Measurements from ENCODE around the gene NPAS3.

NPAS3 gene

DNA sequence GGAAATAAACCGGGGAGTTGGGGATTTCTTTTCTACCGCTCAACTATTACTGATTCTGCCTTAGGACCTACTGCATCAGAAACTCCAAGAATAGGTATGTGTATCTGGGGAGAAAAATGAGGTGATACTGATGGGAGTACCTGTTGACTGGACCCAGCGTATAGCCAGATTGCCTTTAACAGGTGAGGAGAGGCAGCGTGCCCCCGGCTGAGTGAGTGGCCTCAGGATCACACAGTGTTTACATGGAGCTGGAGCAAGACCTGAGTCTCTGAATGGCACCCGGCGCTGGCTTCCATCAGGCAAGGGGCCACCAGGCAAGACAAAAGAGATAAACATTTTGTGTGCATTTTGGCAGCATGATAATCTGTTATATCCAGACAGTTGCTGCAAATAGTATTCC, 516.0 kb downstream of the NPAS3 start:
- no peak for DNase-seq

GRCh38 chr14:33455654-33456345, 517.1 kb downstream of the NPAS3 start:
- no peak for DNase-seq

- DNase-seq: no peak
Observed at GRCh38 chr14:33457021-33457420, 518.3 kb downstream of the NPAS3 start.

- DNase-seq: no peak
Observed at GRCh38 chr14:33457617-33458016, 518.9 kb downstream of the NPAS3 start.

DNA sequence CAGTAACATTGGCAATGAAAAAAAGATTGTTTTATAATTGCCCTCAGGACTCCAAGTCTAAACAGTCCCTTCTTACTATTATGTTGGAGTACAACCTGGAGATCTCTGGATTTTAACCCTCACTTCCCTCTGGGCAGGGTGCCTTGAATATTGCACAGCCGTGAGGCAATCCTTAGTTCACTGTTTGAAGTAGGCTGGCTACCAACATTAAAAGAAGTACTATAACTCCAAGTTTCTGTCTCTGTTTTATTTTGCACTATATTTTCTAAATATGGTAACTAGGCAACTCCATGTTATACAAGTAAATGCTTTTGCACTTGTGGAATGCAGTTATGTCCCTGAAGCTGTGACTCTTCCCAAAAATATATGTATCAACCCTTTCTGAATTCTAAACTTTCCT, 521.5 kb downstream of the NPAS3 start:
- no peak for DNase-seq

GRCh38 chr14:33461036-33461435, 522.4 kb downstream of the NPAS3 start:
- DNase-seq: no peak

GRCh38 chr14:33463731-33464130, 525.1 kb downstream of the NPAS3 start:
- no peak for DNase-seq

GRCh38 chr14:33464254-33464962, 525.7 kb downstream of the NPAS3 start:
- DNase-seq: no peak

DNA sequence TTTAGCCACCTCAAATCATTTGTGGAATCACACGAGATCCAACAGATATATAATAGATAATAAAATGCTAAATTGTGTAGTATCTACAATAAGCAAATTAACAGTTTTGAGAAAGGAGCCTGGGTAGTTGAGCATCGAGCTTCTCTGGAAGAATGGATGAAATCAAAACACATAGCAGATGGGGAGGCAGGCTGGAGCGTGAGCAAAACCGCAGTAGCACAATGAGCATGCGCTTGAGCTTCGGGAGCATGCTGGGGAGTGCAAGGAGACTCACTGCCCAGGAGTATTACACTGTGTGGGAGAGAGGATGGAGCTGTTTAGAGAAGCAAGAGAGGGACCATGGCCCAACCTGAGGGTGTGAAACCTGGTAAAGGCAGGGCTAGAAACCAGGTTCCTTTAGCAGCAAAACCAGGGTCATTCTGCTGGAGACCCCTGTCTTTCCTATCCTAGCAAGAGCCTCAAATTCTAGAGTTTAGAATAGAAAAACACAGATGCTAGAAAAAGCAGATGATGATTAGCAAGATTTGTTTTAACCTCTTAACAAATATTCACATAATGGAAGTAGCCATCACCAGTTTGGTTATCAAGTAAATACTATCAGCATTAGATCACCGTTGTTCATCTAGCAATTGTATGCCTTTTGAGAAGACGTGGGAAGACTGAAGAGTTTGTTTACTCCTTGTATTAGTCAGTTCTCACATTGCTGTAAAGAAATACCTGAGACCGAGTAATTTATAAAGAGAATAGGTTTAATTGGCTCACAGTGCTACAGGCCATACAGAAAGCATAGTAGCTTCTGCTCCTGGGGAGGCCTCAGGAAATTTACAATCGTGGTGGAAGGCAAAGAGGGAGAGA, 527.4 kb downstream of the NPAS3 start:
- DNase-seq: no peak

- no peak for DNase-seq
Observed at GRCh38 chr14:33467971-33468370, 529.3 kb downstream of the NPAS3 start.

DNA sequence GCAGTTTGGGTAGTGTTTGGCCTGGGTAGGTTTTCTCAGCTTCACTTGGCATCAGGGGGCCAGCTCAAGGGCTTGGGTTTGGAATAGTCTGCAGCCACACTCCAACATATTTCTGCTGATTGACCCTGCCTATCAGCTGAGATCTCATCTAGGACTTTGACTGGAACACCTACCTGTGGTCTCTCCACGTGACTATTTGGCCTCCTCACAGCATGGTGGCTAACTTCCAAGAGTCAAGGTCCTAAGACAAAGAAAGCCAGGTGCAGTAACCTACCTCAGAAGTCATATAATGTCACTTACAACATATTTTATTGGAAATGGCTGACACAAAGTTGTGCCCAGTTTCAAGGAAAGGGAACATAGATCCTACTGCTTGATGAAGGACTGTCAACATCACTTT, 531.2 kb downstream of the NPAS3 start:
- no peak for DNase-seq

DNA sequence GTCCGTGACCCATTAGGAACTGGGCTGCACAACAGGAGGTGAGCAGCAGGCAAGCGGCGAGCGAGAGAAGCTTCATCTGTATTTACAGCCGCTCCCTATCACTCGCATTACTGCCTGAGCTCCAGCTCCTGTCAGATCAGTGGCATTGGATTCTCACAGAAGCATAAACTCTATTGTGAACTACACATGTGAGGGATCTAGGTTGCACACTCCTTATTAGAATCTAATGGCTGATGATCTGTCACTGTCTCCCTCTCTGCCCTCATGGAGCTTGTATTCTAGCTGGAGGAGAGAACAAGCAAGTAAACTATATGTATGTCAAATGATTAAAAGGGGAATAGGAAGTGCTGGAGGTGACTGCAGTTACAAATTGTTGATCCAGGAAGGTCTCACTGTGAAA, 533.1 kb downstream of the NPAS3 start:
- no peak for DNase-seq

DNA sequence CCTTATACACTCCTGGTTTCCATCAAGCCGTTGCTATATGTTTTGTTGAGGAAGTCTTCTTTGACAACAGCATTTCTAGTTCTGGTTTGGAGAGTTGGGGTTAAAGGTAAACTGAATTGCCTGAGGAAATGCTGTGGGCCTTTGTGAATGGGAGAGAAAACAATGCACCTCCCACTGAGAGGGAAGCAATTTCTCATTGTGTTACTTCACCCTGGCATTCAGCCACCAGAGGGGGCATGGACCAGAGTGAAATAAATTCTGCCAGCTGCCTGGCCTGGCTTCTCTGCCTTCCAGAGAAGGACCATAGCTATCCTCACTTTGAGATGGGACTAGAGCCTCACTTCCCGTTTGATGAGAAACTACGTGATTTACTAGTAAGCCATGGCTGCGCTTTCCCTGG, 536.9 kb downstream of the NPAS3 start:
- no peak for DNase-seq

GRCh38 chr14:33477797-33478196, 539.1 kb downstream of the NPAS3 start:
- no peak for DNase-seq

DNA sequence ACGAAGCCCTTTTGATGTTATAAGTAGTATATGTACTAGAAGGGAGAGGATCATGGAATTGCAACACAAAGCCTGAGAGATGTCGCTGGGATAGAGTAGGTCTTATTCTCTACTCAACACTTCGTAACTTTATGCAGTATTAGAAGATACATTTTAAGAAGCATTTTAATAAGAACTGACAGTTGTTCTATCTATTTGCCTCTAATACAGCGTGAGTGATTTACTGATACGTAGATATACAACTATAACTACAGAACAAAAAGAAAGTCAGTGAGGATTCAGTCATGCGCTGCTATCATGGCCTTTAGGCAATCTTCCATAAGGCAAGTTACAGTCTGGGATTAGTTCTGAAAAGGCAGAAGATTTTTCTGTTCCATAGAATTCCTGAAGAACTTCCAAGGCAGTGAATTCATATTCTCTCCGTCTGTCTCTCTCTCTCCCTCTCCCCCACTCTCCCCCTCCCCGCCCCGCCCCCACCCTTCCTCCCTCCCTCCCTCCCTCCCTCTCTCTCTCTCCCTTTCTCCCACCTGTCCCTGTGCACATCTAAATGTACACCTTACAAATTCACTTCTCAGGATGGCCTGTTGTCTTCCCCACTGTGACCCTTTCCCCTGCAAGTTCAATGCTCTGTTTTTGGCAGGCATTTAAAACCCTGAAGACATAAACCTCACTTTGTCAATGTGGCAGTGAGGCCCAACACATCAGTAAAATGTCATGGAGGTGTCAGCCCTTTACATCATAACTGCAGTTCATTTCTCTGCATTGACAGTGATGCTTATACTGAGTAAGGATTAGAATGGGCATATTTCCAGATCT, 541.6 kb downstream of the NPAS3 start:
- no peak for DNase-seq

GRCh38 chr14:33480887-33481184, 542.2 kb downstream of the NPAS3 start:
- no peak for DNase-seq

DNA sequence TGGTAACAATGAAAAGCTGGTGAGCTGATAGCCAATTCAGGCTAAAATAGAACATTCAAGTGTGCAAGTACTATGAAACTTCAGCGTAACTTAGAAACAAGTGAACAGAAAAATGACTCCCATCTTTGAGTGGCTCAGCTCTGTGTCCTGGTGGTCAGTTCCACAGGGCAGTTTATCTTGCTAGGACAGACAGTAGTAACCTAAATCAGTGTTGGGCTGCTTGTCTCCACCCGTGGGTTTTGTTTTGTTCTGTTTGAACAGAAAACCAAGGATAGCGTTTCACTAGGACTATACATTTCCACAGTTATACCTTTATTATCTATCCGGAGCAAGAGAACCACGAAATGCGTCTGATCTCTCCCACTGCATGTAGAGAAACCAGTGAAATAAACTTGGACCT, 544.4 kb downstream of the NPAS3 start:
- DNase-seq: no peak

GRCh38 chr14:33483541-33483940, 544.9 kb downstream of the NPAS3 start:
- no peak for DNase-seq

DNA sequence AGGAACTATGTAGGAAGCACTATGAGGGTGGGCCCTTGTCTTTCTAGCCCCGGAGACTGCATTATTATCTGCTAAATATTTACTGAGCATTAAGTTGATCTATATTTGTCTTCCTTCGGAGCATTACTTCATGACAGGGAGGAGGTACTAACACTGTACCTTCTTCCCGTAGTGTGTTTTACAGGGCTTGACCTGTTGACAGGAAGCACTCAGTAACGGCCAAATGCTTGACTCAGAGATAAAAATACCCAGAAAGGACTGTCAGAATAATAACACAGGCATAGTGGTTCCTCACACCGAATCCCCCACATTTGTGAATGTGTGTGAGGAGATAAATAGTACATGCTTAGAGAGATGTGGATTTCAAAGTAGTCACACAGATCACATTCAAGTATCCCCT, 545.6 kb downstream of the NPAS3 start:
- no peak for DNase-seq

DNA sequence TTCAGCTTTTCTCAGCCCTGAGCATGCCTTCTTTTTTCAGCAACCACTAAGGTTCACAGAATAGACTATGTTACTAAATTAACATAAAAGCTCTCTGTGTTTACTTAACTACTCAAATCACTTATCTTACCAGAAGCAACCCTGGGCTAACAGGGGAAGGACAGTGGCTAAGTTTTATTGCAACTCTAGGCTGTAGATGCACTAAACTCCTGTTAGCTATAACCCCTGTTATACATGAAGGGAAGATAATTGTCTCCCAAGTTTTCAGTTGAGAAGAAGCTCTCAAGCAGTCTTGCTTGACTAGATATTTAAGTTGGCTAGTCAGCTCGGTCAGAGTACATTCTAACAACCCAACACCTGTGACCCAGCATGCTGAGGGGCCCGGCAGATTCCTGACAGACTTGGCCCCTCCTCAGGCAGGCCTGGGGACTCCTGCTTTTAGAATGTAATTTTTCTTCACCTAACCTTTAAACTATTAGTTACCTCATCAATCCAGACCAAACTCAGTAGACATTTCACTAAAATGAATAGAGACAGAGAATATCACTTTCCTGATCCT, 547.7 kb downstream of the NPAS3 start:
- DNase-seq: no peak

- no peak for DNase-seq
Observed at GRCh38 chr14:33488582-33488981, 549.9 kb downstream of the NPAS3 start.

- no peak for DNase-seq
Observed at GRCh38 chr14:33490555-33490954, 551.9 kb downstream of the NPAS3 start.

GRCh38 chr14:33491112-33491511, 552.4 kb downstream of the NPAS3 start:
- no peak for DNase-seq
